ENCODE results near the gene CMPK1. TPM values are rescaled to one million over a fixed set of nuclear protein-coding genes. Genes with fewer than 3 reads are reported as not detected.

The CMPK1 gene
- total RNA-seq, 1 experiment from 2014 or later: 119 TPM

DNA sequence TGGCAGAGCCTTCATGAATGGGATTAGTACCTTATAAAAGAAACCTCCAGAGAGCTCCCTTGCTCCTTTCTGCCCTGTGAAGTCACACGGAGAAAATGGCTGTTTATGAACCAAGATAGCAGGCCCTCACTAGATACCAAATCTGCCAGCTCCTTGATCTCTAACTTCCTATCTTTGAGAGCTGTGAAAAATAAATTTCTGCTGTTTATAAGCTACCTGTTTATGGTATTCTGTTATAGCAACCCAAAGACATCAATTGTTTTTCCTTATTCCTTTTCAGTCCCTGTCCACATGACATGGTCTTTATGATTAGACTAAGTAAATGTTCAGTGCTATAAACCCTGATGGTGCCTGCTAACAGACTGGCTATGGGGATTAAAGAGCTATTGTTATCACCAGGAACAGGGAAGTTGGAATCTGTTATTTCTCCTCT lies 10.0 kb upstream of the CMPK1 start:
- intact Hi-C loops (cut with micrococcal nuclease; ENCODE audit: unreplicated experiment): no loop called here
- Histone ChIP-seq H3K9me3 (ENCODE audit: insufficient read depth, low read depth) (no peaks in the 10 kb centered on the region), H3K27ac (peak overlapping the region; percentile 88), H3K27me3 (ENCODE audit: insufficient read depth, low read depth) (no peaks in the 10 kb centered on the region), H4K20me1 (ENCODE audit: insufficient read depth) (no peaks in the 10 kb centered on the region), H3K36me3 (ENCODE audit: low read depth) (no peaks in the 10 kb centered on the region), H3F3A (ENCODE audit: insufficient read depth, low read depth) (peaks cover 8% of the 10 kb centered on the region; the same call in 1 of the 2 replicates), H3K4me1 (replicated peaks; ENCODE audit: insufficient read depth) (peaks cover 8% of the 10 kb centered on the region), H2AFZ (no peak overlapping the region), H3K79me2 (ENCODE audit: low read depth) (no peaks in the 10 kb centered on the region), H3K9me2 (ENCODE audit: insufficient read depth) (no peaks in the 10 kb centered on the region), H3K4me3 (no peak overlapping the region), H3K4me2 (no peak overlapping the region)
- no TSS peak for BruUV-seq (replicated peaks)
- TF ChIP-seq, protein P1, sequence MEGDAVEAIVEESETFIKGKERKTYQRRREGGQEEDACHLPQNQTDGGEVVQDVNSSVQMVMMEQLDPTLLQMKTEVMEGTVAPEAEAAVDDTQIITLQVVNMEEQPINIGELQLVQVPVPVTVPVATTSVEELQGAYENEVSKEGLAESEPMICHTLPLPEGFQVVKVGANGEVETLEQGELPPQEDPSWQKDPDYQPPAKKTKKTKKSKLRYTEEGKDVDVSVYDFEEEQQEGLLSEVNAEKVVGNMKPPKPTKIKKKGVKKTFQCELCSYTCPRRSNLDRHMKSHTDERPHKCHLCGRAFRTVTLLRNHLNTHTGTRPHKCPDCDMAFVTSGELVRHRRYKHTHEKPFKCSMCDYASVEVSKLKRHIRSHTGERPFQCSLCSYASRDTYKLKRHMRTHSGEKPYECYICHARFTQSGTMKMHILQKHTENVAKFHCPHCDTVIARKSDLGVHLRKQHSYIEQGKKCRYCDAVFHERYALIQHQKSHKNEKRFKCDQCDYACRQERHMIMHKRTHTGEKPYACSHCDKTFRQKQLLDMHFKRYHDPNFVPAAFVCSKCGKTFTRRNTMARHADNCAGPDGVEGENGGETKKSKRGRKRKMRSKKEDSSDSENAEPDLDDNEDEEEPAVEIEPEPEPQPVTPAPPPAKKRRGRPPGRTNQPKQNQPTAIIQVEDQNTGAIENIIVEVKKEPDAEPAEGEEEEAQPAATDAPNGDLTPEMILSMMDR (conservative IDR thresholded peaks at IDR 0.05): no peak
- no peak for TF ChIP-seq EZH2 (IDR thresholded peaks at IDR 0.05; ENCODE audit: low read depth)
- ChIA-PET CTCF (no interaction called here), POLR2A (ENCODE audit: unreplicated experiment) (interaction anchor here (0.5 kb wide), 1 partner anchor 11 kb away, joined by 3 read pairs; no protein-coding TSS in a partner anchor)
- DNase-seq: peak in 1 of 2 experiments; percentile 70

DNA sequence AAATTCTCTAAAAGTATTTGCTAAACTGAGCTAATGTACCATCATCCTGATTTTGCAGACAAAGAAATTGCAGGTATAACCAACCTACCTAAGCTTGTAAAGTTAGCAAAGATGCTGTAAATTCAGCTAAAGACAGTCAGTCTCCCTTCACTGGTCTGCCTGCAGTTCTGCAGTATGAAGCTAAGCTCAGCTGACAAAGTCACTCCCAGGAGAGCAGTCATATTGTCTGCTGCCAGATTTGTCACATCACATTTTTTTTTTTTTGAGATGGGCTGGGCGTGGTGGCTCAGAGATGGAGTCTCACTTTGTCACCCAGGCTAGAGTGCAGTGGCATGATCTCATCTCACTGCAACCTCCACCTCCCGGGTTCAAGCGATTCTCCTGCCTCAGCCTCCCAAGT lies 8.9 kb upstream of the CMPK1 start:
- ChIA-PET CTCF (no interaction called here), POLR2A (ENCODE audit: unreplicated experiment) (interaction anchor here (0.7 kb wide), 1 partner anchor 118 kb away, joined by 12 read pairs; no protein-coding TSS in a partner anchor)
- no peak for DNase-seq
- Histone ChIP-seq H3K9me2 (ENCODE audit: insufficient read depth) (no peaks in the 10 kb centered on the region), H3K27ac (peak overlapping the region; percentile 88), H3F3A (ENCODE audit: insufficient read depth, low read depth) (peaks cover 8% of the 10 kb centered on the region; the same call in 1 of the 2 replicates), H4K20me1 (ENCODE audit: insufficient read depth) (no peaks in the 10 kb centered on the region), H2AFZ (no peak overlapping the region), H3K27me3 (ENCODE audit: insufficient read depth, low read depth) (no peaks in the 10 kb centered on the region), H3K36me3 (ENCODE audit: low read depth) (no peaks in the 10 kb centered on the region), H3K4me1 (replicated peaks; ENCODE audit: insufficient read depth) (peaks cover 8% of the 10 kb centered on the region), H3K79me2 (ENCODE audit: low read depth) (no peaks in the 10 kb centered on the region), H3K9me3 (ENCODE audit: insufficient read depth, low read depth) (no peaks in the 10 kb centered on the region), H3K4me2 (no peak overlapping the region), H3K4me3 (no peak overlapping the region)
- intact Hi-C loops (cut with micrococcal nuclease; ENCODE audit: unreplicated experiment): no loop called here
- TF ChIP-seq, protein P1 (conservative IDR thresholded peaks at IDR 0.05): no peak
- TF ChIP-seq EZH2 (IDR thresholded peaks at IDR 0.05; ENCODE audit: low read depth): no peak
- no TSS peak for BruUV-seq (replicated peaks)

DNA sequence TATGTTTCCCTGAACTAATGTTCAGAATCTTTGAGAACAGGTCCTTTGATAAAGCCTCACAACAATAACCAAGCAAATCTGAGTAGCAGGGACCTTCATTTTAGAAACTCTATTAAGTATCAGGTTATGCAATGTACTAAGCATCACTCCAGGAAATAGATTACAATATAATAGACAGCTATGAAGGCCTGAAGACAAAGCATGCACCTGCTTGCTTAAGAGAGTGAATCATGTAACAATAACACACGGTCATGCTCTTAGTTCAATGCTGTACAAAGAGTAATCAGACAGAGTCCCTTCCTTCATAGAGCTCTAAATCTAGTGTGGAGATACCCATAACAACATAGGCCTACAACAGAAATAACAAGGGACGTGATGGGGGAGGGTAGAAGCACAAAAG lies 8.1 kb upstream of the CMPK1 start:
- intact Hi-C loops (cut with micrococcal nuclease; ENCODE audit: unreplicated experiment): no loop called here
- ChIA-PET CTCF (no interaction called here), POLR2A (ENCODE audit: unreplicated experiment) (interaction anchor here (0.6 to 0.7 kb wide), 3 partner anchors 11 to 119 kb away, joined by 5 to 33 read pairs (median 12); partner anchors contain the start of gene STIL)
- no peak for TF ChIP-seq EZH2 (IDR thresholded peaks at IDR 0.05; ENCODE audit: low read depth)
- H3K27me3 ChIP-seq (ENCODE audit: insufficient read depth, low read depth): no peaks in the 10 kb centered on the region
- peak overlapping the region; percentile 88 for H3K27ac ChIP-seq
- H3K9me3 ChIP-seq (ENCODE audit: insufficient read depth, low read depth): no peaks in the 10 kb centered on the region
- no peaks in the 10 kb centered on the region for H4K20me1 ChIP-seq (ENCODE audit: insufficient read depth)
- H3K36me3 ChIP-seq (ENCODE audit: low read depth): no peaks in the 10 kb centered on the region
- no peak overlapping the region for H3K4me3 ChIP-seq
- no TSS peak for BruUV-seq (replicated peaks)
- H3K79me2 ChIP-seq (ENCODE audit: low read depth): no peaks in the 10 kb centered on the region
- H3K9me2 ChIP-seq (ENCODE audit: insufficient read depth): no peaks in the 10 kb centered on the region
- H3K4me2 ChIP-seq: peak overlapping the region; percentile 21; the same call in 1 of the 2 replicates
- DNase-seq: peak in 1 of 2 experiments; percentile 95
- H3K4me1 ChIP-seq (replicated peaks; ENCODE audit: insufficient read depth): peaks cover 8% of the 10 kb centered on the region
- peaks cover 8% of the 10 kb centered on the region; the same call in 1 of the 2 replicates for H3F3A ChIP-seq (ENCODE audit: insufficient read depth, low read depth)
- no peak overlapping the region for H2AFZ ChIP-seq

Data from PC-9 (cell line).